OCI-LY7 (cell line): ENCODE data around the gene TUB.

Source experiments
- CTCF ChIP-seq: fragments of 200-600 bp; sonication (generic); conservative IDR thresholded peaks from 2 replicates; pipeline ENCODE4 v1.5.1; 2014; ENCODE audit warnings: mild to moderate bottlenecking, antibody characterized with exemption, low read length, moderate library complexity, mixed read lengths
- EZH2phosphoT487 ChIP-seq: fragments of 200-600 bp; sonication (generic); IDR thresholded peaks from 2 replicates; pipeline ENCODE4 v1.6.1; 2018; ENCODE audit warnings: low read depth, borderline replicate concordance, mild to moderate bottlenecking, mixed run types, antibody characterized with exemption, low read length, moderate library complexity, mixed read lengths

GRCh38 chr11:8102296-8102915 is 21.4 kb downstream of the TUB start:
- TF ChIP-seq EZH2phosphoT487 (no peak), CTCF (no peak)
